ENCODE data around the gene TBC1D22A. TPM values are rescaled to one million over a fixed set of nuclear protein-coding genes. Genes with fewer than 3 reads are reported as not detected.

Gene TBC1D22A
- total RNA-seq, 2 donors from 2014 or later = 28.9 to 31.3 TPM

- DNase-seq (ENCODE audit: low spot score) (no peak), ATAC-seq (ENCODE audit: insufficient number of reproducible peaks, low FRiP score, low read depth) (no peak)
- Histone ChIP-seq H3K9me3 (no peaks in the 10 kb centered on the region), H3K4me3 (no peak overlapping the region), H3K27me3 (replicated peaks; ENCODE audit: insufficient read depth) (no peaks in the 10 kb centered on the region), H3K4me1 (ENCODE audit: control insufficient read depth in 1 of 2, low read depth in 2 of 2) (no peaks in the 10 kb centered on the region), H3K36me3 (no peaks in the 10 kb centered on the region), H3K27ac (no peak overlapping the region)
- no peak for TF ChIP-seq CTCF (IDR thresholded peaks at IDR 0.05)
Observed at GRCh38 chr22:47210686-47211085, 448.2 kb downstream of the TBC1D22A start.

DNA sequence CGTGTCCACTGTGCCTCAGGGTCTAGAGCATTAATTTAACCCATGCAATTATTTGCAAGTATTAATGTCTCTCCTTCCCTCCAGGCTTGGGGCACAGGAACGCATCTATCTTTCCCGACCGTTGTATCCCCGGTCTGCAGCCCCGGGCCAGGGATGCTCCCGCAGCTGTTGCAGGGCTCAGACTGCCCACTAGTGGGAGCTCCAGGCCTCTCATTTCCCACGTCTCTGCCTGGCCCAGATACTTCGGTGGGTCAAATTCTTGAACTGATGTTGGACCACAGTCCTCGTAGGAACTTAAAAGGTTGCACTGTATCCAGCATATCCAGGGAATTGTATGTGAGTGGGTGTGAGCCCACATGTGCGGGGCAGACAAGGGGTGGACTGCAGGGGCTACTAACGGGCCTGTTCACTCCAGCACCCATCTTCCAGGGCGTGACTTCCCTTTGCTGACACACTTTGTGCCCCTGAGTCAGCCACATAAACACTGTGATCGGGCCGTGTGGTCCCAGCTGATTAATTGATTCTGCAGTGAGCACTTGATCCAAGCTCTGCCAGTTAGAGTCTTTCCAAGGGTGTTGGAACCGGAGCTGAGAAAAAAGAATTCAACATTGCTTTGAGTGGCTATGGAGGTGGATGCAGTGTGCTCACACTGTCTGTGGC is 451.3 kb downstream of the TBC1D22A start:
- Histone ChIP-seq H3K4me3 (no peak overlapping the region), H3K9me3 (no peaks in the 10 kb centered on the region), H3K36me3 (no peaks in the 10 kb centered on the region), H3K27ac (no peak overlapping the region), H3K27me3 (replicated peaks; ENCODE audit: insufficient read depth) (no peaks in the 10 kb centered on the region), H3K4me1 (ENCODE audit: control insufficient read depth in 1 of 2, low read depth in 2 of 2) (no peaks in the 10 kb centered on the region)
- DNase-seq (ENCODE audit: low spot score) (no peak), ATAC-seq (ENCODE audit: insufficient number of reproducible peaks, low FRiP score, low read depth) (no peak)
- TF ChIP-seq CTCF (IDR thresholded peaks at IDR 0.05) = peak; percentile 42

DNA sequence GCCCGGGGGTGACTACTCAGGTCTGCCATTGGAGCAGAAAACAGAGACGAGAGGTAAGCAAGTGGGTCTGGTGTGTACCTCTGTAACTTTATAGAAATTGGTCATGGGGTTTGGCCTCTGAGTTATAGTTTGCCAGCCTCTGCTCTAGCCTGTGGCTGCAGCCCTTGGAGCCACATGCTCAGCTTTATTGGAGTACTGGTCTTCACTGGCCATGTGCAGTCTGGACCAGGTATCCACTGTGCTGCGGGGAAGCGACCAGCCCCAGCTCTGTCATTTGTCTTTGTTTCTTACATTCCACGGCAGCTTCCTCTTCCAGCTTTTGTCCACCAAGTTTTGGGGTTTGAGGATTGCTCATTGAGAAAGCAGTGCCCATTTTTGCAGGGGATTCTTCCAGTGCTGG is 453.4 kb downstream of the TBC1D22A start:
- Histone ChIP-seq H3K27me3 (replicated peaks; ENCODE audit: insufficient read depth) (no peaks in the 10 kb centered on the region), H3K4me3 (no peak overlapping the region), H3K36me3 (no peaks in the 10 kb centered on the region), H3K9me3 (no peaks in the 10 kb centered on the region), H3K4me1 (ENCODE audit: control insufficient read depth in 1 of 2, low read depth in 2 of 2) (no peaks in the 10 kb centered on the region), H3K27ac (no peak overlapping the region)
- no peak for TF ChIP-seq CTCF (IDR thresholded peaks at IDR 0.05)
- no peak for ATAC-seq (ENCODE audit: insufficient number of reproducible peaks, low FRiP score, low read depth)
- DNase-seq (ENCODE audit: low spot score) = no peak

DNA sequence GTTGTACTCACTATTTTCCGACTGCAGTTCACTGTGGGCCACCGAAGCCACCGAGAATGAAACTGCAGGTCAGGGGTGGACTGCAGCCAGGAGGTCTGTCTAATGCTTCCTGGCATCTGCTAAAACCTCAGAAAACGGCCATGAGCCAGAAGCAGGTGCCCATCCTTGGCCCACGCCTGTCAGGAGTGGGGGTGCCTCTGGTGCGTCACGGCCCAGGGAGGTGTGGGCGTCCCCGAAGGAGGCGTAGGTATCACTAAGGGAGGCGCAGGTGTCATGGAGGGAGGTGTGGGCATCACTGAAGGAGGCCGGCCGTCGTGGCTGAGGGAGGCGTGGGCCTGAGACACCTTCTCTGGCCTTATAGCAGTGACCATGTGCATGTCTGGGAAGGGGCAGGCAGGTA is 456.2 kb downstream of the TBC1D22A start:
- no peak for TF ChIP-seq CTCF (IDR thresholded peaks at IDR 0.05)
- H3K4me1 ChIP-seq (ENCODE audit: control insufficient read depth in 1 of 2, low read depth in 2 of 2) = no peaks in the 10 kb centered on the region
- H3K27ac ChIP-seq = no peak overlapping the region
- no peaks in the 10 kb centered on the region for H3K9me3 ChIP-seq
- DNase-seq (ENCODE audit: low spot score) = no peak
- H3K4me3 ChIP-seq = no peak overlapping the region
- H3K36me3 ChIP-seq = no peaks in the 10 kb centered on the region
- no peak for ATAC-seq (ENCODE audit: insufficient number of reproducible peaks, low FRiP score, low read depth)
- no peaks in the 10 kb centered on the region for H3K27me3 ChIP-seq (replicated peaks; ENCODE audit: insufficient read depth)

DNA sequence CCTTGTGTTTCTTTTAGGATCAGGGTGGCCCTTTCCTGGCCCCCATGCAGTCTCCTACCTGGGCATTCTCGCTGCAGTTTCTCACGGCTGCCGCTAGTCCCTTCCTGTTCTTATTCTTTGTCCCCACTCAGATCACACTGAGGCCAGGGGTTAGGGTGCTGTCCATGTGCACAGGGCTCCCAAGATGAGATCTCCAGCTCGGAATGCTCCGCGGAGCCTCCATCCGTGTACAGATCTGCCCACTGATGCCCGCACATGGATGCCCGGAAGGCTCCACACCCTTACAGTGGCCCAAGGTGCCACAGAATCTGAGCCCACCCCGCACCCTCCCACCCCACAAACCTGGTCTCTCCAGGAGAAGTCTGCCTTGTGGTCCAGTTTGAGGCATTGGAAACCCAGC is 457.3 kb downstream of the TBC1D22A start:
- Histone ChIP-seq H3K4me3 (no peak overlapping the region), H3K9me3 (no peaks in the 10 kb centered on the region), H3K27ac (no peak overlapping the region), H3K36me3 (no peaks in the 10 kb centered on the region), H3K27me3 (replicated peaks; ENCODE audit: insufficient read depth) (no peaks in the 10 kb centered on the region), H3K4me1 (ENCODE audit: control insufficient read depth in 1 of 2, low read depth in 2 of 2) (no peaks in the 10 kb centered on the region)
- no peak for DNase-seq (ENCODE audit: low spot score)
- no peak for TF ChIP-seq CTCF (IDR thresholded peaks at IDR 0.05)
- no peak for ATAC-seq (ENCODE audit: insufficient number of reproducible peaks, low FRiP score, low read depth)
